AG04450 (cell line): ENCODE measurements around the gene FUT2. TPM values are rescaled to one million over a fixed set of nuclear protein-coding genes. Genes with fewer than 3 reads are reported as not detected.
"Not testable (repeated sequence)": the region's sequence is repeated elsewhere in the genome, so short reads cannot be mapped to it uniquely, and the experiment has no call there.

Experiments
- CTCF ChIA-PET: fragments of 300-600, 350-600 bp; formaldehyde crosslinking; extraction: SDS; loops from one replicate; lab custom pipeline; 2022; ENCODE audit warnings: antibody characterized with exemption, inconsistent platforms; lab: Charles Lee
- POLR2A ChIA-PET: fragments of 350-600 bp; formaldehyde crosslinking; extraction: SDS; loops from one replicate; lab custom pipeline; 2021; ENCODE audit warnings: antibody characterized with exemption, inconsistent platforms; lab: Yijun Ruan, JAX
- DNase-seq: peaks from one replicate; pipeline ENCODE4 v3.0.0-alpha.2; 2011; ENCODE audit warnings: low read depth, low spot score
- H3K27ac ChIP-seq: one replicate; pipeline ENCODE4 v1.5.1; 2012; ENCODE audit warnings: low read depth, low read length, control low read depth
- H3K27me3 ChIP-seq: one replicate; pipeline ENCODE4 v1.6.0; 2012; ENCODE audit warnings: low read length; ENCODE audit not compliant: control insufficient read depth, insufficient read depth
- H3K4me3 ChIP-seq: 2 replicates; pipeline ENCODE4 v1.5.1; 2011; ENCODE audit warnings: mild to moderate bottlenecking, low read depth, low read length, control low read depth
- H3K9me3 ChIP-seq: 2 replicates; pipeline ENCODE4 v1.5.1; 2012; ENCODE audit warnings: low read length; ENCODE audit not compliant: control insufficient read depth, insufficient read depth
- CTCF ChIP-seq: IDR thresholded peaks from 2 replicates; pipeline ENCODE4 v1.5.1; 2011; ENCODE audit warnings: low read depth, low read length, control low read depth, inconsistent platforms
- polyA plus RNA-seq: library from polyadenylated mRNA; depleted of rRNA; stranded (reverse); fragments of >200 nt; gene quantifications from 2 replicates; pipeline ENCODE4 v1.2.3, GENCODE V29; 2011

FUT2 gene
- polyA plus RNA-seq, 1 experiment = not detected

DNA sequence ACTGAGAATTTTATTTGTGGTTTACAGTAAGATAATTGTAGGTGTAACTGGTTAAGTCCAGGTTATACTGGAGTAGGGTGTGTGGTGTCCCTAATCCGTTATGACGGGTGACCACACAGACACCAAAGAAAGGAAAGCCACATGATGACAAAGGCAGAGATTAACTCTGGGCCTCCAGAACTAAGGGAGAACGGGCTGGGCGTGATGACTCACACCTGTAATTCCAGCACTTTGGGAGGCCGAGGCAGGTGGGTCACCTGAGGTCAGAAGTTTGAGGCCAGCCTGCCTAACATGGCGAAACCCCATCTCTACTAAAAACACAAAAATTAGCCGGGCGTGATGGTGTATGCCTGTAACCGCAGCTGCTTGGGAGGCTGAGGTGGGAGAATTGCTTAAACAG is 10.2 kb upstream of the FUT2 start:
- Histone ChIP-seq H3K27me3 (peaks cover 3% of the 10 kb centered on the region), H3K4me3 (no peak overlapping the region), H3K27ac (no peak overlapping the region), H3K9me3 (no peaks in the 10 kb centered on the region; the same call in 1 of the 2 replicates)
- no peak for TF ChIP-seq CTCF
- ChIA-PET POLR2A (no interaction called here), CTCF (interaction anchor here (2.6 kb wide), 1 partner anchor 10 kb away, joined by 16 read pairs; no protein-coding TSS in a partner anchor)
- DNase-seq = no peak

DNA sequence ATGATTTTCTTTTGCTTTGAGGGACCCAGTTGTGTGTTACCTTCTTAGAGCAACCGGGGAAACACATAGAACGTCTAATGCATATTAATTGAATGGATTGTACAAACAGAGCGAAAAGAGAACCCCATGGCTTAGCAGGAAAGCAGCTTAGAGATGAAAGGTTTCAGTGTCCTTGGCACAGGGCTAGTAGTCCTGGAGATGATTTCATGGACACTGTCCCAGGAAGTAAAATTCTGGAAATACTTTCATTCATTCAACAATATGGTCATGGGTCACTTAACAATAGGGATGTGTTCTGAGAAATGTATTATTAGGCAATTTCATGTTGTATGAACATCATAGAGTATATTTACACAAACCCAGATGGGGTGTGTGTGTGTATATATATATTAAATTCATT is 9.7 kb upstream of the FUT2 start:
- Histone ChIP-seq H3K27ac (no peak overlapping the region), H3K4me3 (no peak overlapping the region), H3K27me3 (peaks cover 3% of the 10 kb centered on the region), H3K9me3 (no peaks in the 10 kb centered on the region)
- no peak for TF ChIP-seq CTCF
- DNase-seq = no peak
- POLR2A ChIA-PET = interaction anchor here (0.6 to 0.7 kb wide), 2 partner anchors 12 to 40 kb away, joined by 5 read pairs; partner anchors contain the start of gene CA11
- CTCF ChIA-PET = interaction anchor here (2.6 kb wide), 1 partner anchor 11 kb away, joined by 16 read pairs; no protein-coding TSS in a partner anchor

- CTCF ChIA-PET, H3K27me3 ChIP-seq, H3K9me3 ChIP-seq, H3K27ac ChIP-seq, H3K4me3 ChIP-seq, DNase-seq: not testable (repeated sequence)
- POLR2A ChIA-PET = interaction anchor here (0.6 to 0.7 kb wide), 2 partner anchors 11 to 41 kb away, joined by 5 read pairs; partner anchors contain the start of gene CA11
These were observed 9.1 kb upstream of the FUT2 start for GRCh38 chr19:48686637-48687036.

DNA sequence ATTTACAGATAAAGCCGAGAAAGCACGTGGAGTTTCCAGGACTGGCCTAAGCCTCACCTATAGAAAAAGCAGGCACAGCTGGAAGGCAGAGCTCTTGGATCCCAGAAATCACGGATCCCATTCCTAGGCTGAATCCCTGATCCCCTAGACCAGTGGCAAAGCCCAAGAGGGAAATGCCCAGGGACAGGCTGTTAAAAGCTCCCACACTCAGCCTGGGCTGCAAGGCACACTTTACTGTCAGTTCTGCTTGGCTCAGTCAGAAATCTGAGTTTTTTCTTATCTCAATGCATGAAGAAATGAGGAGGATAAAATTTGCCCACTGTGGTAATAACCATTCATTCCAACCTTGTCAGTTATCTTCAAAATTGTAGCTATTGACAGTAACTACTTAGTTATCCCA is 8.0 kb upstream of the FUT2 start:
- H3K4me3 ChIP-seq = no peak overlapping the region
- DNase-seq = no peak
- H3K9me3 ChIP-seq = no peaks in the 10 kb centered on the region
- no peak overlapping the region for H3K27ac ChIP-seq
- CTCF ChIA-PET = interaction anchor here (1.1 kb wide), 1 partner anchor 13 kb away, joined by 4 read pairs; no protein-coding TSS in a partner anchor
- no peaks in the 10 kb centered on the region for H3K27me3 ChIP-seq
- POLR2A ChIA-PET = no interaction called here
- TF ChIP-seq CTCF = no peak

GRCh38 chr19:48689449-48689848 is 6.3 kb upstream of the FUT2 start:
- Histone ChIP-seq H3K27me3 (no peaks in the 10 kb centered on the region), H3K9me3 (no peaks in the 10 kb centered on the region), H3K4me3 (no peak overlapping the region), H3K27ac (no peak overlapping the region)
- TF ChIP-seq CTCF = no peak
- no peak for DNase-seq
- ChIA-PET CTCF (no interaction called here), POLR2A (no interaction called here)

DNA sequence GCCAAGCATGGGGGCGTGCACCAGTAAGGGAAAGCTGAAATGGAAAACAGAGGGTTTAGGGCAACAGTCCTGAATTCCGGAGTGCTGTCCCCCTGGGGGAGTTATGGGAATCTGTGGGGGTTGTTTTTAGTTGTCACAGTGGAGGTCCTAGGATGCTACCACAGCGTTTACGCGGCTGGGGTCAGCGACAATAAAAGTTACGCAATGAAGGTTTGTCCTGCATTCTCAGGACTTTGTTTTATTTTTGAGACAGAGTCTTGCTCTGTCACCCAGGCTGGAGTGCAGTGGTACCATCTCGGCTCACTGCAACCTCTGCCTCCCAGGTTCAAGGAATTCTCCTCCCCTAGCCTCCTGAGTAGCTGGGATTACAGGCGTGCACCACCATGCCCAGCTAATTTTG is 2.1 kb upstream of the FUT2 start:
- CTCF ChIA-PET = interaction anchor here (1.9 kb wide), 1 partner anchor 19 kb away, joined by 4 read pairs; no protein-coding TSS in a partner anchor
- not testable (repeated sequence) for H3K27ac ChIP-seq, DNase-seq, H3K9me3 ChIP-seq, H3K4me3 ChIP-seq
- POLR2A ChIA-PET = interaction anchor here (0.6 kb wide), 1 partner anchor 106 kb away, joined by 9 read pairs; no protein-coding TSS in a partner anchor
- H3K27me3 ChIP-seq = peaks cover 14% of the 10 kb centered on the region
